Hepatocyte (in vitro differentiated cells): ENCODE results near the gene IFT43.

Experiments used
- EZH2phosphoT487 ChIP-seq: fragments of 200-600 bp; sonication (generic); IDR thresholded peaks from one replicate; pipeline ENCODE4 v1.6.1; 2018; ENCODE audit warnings: antibody characterized with exemption, mild to moderate bottlenecking, low read depth, moderate library complexity; ENCODE audit not compliant: unreplicated experiment, severe bottlenecking
- TF ChIP-seq, protein P1 (sequence below): fragments of 200-600 bp; sonication (generic); IDR thresholded peaks from 2 replicates; pipeline ENCODE4 v1.5.1; 2016; ENCODE audit warnings: antibody characterized with exemption, mild to moderate bottlenecking; ENCODE audit not compliant: poor library complexity

DNA sequence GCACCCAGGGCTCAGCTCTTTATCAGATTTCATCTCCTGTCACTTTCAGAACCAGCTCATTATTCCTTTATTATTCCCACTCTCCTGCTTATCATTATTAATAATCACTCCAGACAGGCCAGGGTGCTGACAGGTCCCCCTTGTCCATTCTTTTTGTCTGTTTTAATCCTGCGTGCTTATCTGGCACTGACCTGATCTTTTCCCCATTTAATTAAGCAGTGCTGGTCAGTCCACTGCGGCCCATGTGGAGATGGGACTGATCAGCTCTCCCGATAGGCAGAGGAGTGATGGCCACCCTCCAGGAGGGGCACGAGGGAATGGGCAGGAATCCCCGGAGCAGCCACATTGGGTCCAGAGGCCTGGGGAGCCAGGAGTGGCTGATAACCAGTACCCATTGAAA, 110.7 kb downstream of the IFT43 start:
- TF ChIP-seq, protein P1, sequence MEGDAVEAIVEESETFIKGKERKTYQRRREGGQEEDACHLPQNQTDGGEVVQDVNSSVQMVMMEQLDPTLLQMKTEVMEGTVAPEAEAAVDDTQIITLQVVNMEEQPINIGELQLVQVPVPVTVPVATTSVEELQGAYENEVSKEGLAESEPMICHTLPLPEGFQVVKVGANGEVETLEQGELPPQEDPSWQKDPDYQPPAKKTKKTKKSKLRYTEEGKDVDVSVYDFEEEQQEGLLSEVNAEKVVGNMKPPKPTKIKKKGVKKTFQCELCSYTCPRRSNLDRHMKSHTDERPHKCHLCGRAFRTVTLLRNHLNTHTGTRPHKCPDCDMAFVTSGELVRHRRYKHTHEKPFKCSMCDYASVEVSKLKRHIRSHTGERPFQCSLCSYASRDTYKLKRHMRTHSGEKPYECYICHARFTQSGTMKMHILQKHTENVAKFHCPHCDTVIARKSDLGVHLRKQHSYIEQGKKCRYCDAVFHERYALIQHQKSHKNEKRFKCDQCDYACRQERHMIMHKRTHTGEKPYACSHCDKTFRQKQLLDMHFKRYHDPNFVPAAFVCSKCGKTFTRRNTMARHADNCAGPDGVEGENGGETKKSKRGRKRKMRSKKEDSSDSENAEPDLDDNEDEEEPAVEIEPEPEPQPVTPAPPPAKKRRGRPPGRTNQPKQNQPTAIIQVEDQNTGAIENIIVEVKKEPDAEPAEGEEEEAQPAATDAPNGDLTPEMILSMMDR, result no peak
- TF ChIP-seq EZH2phosphoT487, result no peak
